HG02870 (cell line): Measurements from ENCODE around the gene ACP7.

Source experiments
- ATAC-seq: cut with Tn5 transposase; IDR thresholded peaks from one replicate; pipeline ENCODE4 v1.9.1; 2021; ENCODE audit warnings: mild to moderate bottlenecking, moderate library complexity; ENCODE audit not compliant: unreplicated experiment

The ACP7 gene

GRCh38 chr19:39146091-39146490 is 61.9 kb downstream of the ACP7 start:
- no peak for ATAC-seq

DNA sequence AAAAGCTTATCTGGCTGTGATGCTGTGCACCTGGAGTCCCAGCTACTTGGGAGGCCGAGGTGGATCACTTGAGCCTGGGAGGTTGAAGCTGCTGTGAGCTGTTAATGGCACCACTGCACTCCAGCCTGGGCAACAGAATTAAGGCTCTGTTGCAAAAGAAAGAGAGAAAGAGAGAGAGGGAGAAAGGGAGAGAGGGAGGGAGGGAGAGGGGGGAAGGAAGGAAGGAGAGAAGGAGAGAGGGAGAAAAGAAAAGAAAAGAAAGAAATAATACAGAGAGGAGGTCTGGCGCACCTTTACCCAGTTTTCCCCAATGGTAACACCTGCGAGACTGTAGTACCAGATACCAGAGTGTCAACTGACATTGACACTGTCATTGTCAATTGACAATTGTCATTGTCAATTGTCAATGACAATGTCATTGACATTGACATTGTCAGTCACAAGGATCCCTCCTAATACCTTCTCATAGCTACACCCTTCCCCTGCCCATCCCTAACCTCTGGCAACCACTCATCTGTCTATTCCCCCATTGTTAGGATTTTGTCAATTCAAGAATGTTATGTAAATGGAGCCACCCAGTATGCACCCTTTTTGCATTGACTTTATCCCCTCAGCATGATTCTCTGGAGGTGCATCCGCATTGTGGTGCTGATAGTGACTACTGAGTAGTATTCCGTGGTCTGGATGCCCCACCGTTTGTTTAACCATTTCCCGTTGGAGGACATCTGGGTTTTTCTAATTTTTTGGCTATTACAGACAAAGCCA is 62.7 kb downstream of the ACP7 start:
- ATAC-seq, result no peak

GRCh38 chr19:39147480-39147879 is 63.3 kb downstream of the ACP7 start:
- ATAC-seq, result no peak

- ATAC-seq, result no peak
Observed at GRCh38 chr19:39148939-39149529, 64.9 kb downstream of the ACP7 start.

- no peak for ATAC-seq
Observed at GRCh38 chr19:39150235-39150634, 66.1 kb downstream of the ACP7 start.

DNA sequence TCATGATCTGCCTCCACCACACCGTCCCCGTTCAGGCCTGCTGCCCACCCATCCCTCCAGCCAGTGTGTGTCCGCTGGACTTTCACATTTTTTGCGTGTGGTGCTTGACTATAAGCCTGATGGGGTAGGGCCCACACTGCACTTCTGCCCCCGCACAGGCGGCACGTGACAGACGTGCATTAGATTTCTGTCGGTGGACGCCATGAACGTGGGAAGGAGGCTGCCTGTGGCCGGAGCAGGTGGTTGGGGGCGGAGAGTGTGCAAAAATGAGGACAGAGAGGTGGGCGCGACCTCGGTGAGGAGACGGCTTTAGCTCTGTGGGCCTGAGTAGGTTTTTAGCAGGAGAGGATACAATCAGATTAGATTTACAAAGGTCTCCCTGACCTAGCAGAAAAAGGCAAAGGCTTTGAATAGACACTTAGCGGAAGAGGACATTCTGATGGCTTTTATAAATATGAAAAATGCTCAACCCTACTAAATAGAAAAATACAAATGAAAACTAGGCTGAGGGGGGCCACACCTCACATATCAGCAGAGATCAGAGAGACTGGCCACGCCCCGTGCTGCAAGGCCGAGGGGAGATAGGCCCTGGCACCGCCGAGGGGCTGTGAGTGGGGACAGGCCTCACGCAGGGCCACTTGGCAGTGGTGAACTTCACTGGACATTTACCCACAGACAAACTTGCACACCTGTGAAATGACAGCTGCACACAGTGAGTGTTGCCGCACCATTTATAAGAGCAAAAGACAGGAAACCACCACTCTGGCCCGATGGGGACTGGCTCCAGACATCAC is 66.8 kb downstream of the ACP7 start:
- no peak for ATAC-seq

- no peak for ATAC-seq
Observed at GRCh38 chr19:39152066-39152465, 67.9 kb downstream of the ACP7 start.

- ATAC-seq, result no peak
Observed at GRCh38 chr19:39154100-39154628, 70.0 kb downstream of the ACP7 start.

DNA sequence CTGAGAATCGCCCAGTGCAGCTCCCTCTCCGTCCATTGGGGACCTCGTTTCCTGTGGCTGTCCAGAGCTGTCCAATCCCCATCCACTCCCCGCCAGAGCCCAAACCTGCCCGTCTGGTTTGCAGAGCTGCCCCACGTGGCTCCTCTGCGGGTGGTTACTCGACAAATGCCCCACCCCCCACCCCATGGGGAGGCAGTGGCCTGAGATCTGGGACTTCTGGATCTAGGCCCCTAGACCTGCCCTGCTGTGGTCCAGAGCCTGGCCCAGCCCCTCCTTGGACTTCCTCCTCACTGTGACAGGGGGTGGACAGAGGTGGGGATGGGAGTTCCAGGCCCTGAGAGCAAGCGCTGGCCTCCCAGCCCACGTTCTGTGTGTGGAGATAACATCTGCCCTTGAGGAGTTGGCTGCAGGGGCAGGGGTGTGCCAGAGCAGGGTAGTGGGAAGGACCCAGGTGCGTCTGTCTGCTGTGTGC is 70.5 kb downstream of the ACP7 start:
- no peak for ATAC-seq

GRCh38 chr19:39155114-39155700 is 71.0 kb downstream of the ACP7 start:
- ATAC-seq, result no peak

DNA sequence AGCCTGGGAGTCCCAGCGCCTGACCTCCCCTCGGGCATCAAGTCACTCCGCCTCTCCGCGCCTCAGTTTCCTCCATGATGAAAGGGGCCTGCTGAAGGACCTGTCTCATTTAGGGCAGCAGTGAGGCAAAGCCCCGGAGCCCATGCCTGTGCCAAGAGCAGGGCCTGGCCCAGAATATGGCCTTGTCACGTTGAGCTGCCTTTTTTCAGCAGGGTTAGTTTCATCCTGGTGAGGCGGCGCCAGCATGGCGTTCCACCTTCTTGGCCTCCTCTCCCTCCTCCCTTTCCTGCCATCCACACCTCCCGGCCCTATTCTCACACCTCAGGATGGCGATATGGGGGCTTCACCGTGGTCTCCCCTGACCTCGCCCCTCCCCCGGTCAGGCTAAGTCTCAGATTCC is 71.6 kb downstream of the ACP7 start:
- no peak for ATAC-seq

GRCh38 chr19:39156326-39157230 is 72.4 kb downstream of the ACP7 start:
- ATAC-seq, result no peak

- no peak for ATAC-seq
Observed at GRCh38 chr19:39157275-39157996, 73.3 kb downstream of the ACP7 start.

DNA sequence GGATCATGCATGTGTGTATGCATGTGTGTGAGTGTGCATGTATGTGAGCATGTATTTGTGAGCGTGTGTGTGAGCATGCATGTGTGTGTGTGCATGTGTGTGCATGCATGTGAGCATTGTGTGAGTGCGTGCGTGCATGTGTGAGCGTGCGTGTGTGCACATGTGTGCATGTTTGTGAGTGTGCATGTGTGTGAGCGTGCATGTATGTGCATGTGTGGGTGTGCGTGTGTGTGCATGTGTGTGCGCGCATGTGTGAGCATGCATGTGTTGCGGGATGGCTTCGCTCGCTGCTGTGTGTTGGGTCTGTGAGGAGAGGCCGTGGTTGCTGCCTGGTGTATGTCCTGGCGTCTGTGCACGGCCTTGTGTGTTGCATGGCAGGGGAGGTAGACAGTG is 73.8 kb downstream of the ACP7 start:
- no peak for ATAC-seq

DNA sequence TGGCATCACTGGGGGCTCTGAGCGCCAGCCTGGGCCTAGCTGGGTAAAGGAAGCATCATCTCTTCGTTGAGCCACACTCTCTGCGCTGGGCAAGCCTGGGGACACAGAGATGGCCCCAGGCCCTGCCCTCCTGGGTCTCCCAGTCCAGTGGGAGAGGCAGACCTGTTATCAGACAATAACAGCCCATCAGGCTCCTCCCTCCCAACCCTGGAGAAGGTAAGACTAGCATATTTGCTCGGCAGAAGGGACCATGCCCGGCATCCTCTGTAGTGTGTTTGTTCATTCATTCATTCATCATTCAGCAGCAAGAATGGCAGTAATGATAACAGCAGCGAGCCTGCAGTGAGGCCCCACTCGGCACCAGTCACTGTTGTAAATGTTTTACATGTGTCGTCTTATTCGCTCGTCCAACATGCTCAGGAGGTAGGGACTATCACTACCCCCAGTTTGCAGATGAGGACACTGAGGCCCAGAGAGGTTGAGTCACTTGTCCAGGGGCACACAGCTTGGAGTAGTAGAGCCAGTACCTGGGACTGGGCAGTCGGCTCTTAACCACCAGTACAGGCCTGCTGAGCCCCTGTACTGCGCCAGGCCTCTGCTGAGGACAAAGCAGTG is 74.6 kb downstream of the ACP7 start:
- ATAC-seq, result no peak

GRCh38 chr19:39160523-39160861 is 76.3 kb downstream of the ACP7 start:
- no peak for ATAC-seq
